Astrocyte of the spinal cord (primary cell): ENCODE measurements around the gene CLNK.
"Not testable (repeated sequence)": the region's sequence is repeated elsewhere in the genome, so short reads cannot be mapped to it uniquely, and the experiment has no call there.

Source experiments
- DNase-seq: peaks from one replicate; pipeline ENCODE4 v3.0.0; 2011; ENCODE audit warnings: low read depth, low spot score
- H3K4me3 ChIP-seq: 2 replicates; pipeline ENCODE4 v1.5.1; 2011; ENCODE audit warnings: low read depth, mild to moderate bottlenecking, low read length, moderate library complexity
- CTCF ChIP-seq: IDR thresholded peaks from 2 replicates; pipeline ENCODE4 v1.5.1; 2012; ENCODE audit warnings: low read depth, mild to moderate bottlenecking, low read length, inconsistent platforms
- in situ Hi-C: cut with HindIII; loops from 2 replicates; pipeline ENCODE4 v1.10.0; 2017; ENCODE audit warnings: low sequenced_read_pairs

CLNK gene

DNA sequence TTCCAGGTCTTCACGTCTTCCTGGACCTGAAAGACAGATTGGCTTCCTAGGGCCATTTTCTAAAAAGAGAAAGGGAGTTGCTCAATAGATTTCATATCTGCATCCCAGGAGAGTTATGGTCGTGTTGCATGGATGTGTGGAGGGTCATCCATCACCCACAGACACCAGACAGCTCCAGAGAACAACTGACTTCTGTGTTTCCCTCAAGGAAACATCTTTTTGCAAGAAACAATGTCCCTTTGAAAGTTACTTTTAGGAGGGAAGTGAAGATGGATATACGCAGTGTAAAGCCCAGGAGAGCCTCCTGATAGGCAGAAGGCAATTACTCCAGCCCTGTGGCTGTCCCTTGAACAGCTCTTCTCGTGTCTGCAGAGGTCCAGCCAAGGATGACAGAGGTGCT, 108.3 kb downstream of the CLNK start:
- in situ Hi-C loops, result no loop called here
- DNase-seq, result no peak
- no peak for TF ChIP-seq CTCF
- no peak overlapping the region for H3K4me3 ChIP-seq

DNA sequence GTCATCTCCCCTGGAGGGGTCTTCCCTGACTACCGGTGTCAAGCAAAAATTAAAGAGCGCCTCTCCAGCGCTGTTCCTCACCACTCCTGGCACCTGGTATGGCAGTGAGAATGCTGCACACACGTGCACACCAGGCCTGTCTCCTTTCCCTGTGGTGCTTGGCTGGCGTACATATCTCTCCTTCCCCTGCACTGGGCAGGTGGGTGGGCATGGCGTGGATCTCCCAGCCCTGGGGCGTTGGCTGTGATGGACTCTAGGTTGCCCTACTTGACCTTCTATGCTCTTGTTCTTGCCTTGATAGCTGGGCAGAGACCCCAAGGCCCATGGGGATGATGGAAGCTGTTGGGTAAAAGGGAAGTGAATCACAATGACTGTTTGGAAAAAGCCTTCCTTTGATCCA, 109.2 kb downstream of the CLNK start:
- no peak for TF ChIP-seq CTCF
- no peak for DNase-seq
- no peak overlapping the region for H3K4me3 ChIP-seq
- in situ Hi-C loops, result no loop called here

DNA sequence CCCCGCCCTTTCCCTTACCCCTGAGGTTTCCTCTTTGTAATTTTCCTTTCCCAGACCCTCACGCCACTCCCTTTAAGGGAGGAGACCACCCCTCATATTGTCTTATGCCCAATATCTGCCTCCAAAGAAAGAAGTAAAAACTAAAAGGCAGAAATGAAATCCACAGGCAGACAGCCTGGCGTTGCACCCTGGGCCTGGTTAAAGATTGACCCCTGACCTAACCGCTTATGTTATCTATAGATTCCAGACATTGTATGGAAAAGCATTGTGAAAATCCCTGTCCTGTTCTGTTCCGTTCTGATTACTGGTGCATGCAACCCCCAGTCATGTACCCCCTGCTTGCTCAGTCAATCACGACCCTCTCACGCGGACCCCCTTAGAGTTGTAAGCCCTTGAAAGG, 110.0 kb downstream of the CLNK start:
- DNase-seq, in situ Hi-C loops, H3K4me3 ChIP-seq: not testable (repeated sequence)

- in situ Hi-C loops, result no loop called here
- no peak for TF ChIP-seq CTCF
- H3K4me3 ChIP-seq, result no peak overlapping the region
- peak; percentile 49 for DNase-seq
These were observed 112.7 kb downstream of the CLNK start for GRCh38 chr4:10571909-10572308.

DNA sequence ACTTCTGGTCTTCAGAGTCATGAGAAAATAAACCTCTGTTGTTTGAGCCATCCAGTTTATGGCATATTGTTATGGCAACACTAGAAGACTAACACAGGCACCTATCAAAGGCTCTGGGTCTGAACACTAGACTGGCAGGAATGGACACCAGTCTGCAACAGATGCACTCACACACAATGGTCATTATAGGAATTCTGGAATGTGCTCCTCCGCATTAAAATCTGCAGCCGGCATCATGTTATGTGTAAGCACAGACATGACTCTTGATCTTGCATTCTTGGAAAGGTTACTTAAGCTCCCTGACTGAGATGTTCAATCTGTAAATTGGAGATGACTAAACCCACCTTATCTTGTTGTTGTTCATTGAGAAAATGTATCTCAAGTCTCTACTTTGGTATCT, 115.1 kb downstream of the CLNK start:
- DNase-seq, result no peak
- in situ Hi-C loops, result no loop called here
- H3K4me3 ChIP-seq, result no peak overlapping the region
- TF ChIP-seq CTCF, result no peak

GRCh38 chr4:10567766-10568165, 116.8 kb downstream of the CLNK start:
- no peak for TF ChIP-seq CTCF
- no peak for DNase-seq
- in situ Hi-C loops, result no loop called here
- H3K4me3 ChIP-seq, result no peak overlapping the region

DNA sequence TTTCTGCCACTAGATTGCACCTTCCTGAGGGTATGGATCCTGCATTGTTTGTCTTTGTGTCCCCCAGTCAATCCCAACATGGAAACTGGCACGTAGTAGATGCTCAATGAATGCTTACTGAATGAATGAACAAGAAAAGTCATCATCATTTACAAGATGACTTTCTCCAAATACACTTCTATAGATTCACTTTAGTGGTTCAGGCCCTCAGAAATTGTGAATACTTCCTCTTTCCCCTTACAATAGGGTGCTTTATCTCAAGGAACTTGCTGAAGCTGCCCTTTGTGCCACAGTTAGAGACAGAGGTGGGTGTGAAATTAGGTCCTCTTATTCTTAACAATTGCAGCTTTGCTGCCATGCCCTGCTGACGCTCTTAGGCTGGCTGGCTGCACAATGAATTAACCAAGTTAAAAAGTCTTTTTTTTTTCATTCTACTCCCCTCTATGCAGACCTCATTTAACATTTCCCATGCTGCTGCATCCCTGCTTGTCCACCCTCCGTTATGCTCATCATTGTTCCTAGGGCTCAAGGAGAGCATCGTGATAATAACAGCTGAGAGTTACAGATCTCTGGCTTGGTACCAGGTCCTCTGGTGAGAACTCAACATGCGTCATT, 119.3 kb downstream of the CLNK start:
- DNase-seq, result no peak
- in situ Hi-C loops, result no loop called here
- TF ChIP-seq CTCF, result no peak
- H3K4me3 ChIP-seq, result no peak overlapping the region
